Neural cell (in vitro differentiated cells): ENCODE data around the gene RFX8.
"Not testable (repeated sequence)": the region's sequence is repeated elsewhere in the genome, so short reads cannot be mapped to it uniquely, and the experiment has no call there.

Experiments used
- CTCF ChIP-seq: fragments of 450-650 bp; IDR thresholded peaks from 2 replicates; pipeline ENCODE4 v1.5.1; 2014; ENCODE audit warnings: antibody characterized with exemption, mild to moderate bottlenecking, moderate library complexity; ENCODE audit not compliant: poor library complexity, severe bottlenecking
- EP300 ChIP-seq: fragments of 450-650 bp; conservative IDR thresholded peaks from 2 replicates; pipeline ENCODE4 v1.6.1; 2014; ENCODE audit warnings: antibody characterized with exemption, mild to moderate bottlenecking, moderate library complexity; ENCODE audit not compliant: poor library complexity, severe bottlenecking
- EZH2 ChIP-seq: fragments of 200-600, 300-800 bp; shearing (Covaris generic), sonication (generic); IDR thresholded peaks from 2 replicates; pipeline ENCODE4 v1.6.1; 2014; ENCODE audit warnings: antibody characterized with exemption, low read length, borderline replicate concordance, mild to moderate bottlenecking; ENCODE audit not compliant: insufficient read depth, poor library complexity, severe bottlenecking
- POLR2AphosphoS5 ChIP-seq: IDR thresholded peaks from 2 replicates; pipeline ENCODE4 v1.6.1; 2012
- RAD21 ChIP-seq: fragments of 450-650 bp; conservative IDR thresholded peaks from 2 replicates; pipeline ENCODE4 v1.6.1; 2014; ENCODE audit warnings: antibody characterized with exemption, mild to moderate bottlenecking, moderate library complexity
- REST ChIP-seq: IDR thresholded peaks from 2 replicates; pipeline ENCODE4 v1.6.1; 2012; ENCODE audit warnings: borderline replicate concordance
- SMC3 ChIP-seq: fragments of 450-650 bp; conservative IDR thresholded peaks from 2 replicates; pipeline ENCODE4 v1.6.1; 2014; ENCODE audit warnings: antibody characterized with exemption, mild to moderate bottlenecking, moderate library complexity; ENCODE audit not compliant: poor library complexity
- TAF1 ChIP-seq: IDR thresholded peaks from 2 replicates; pipeline ENCODE4 v1.6.1; 2012; ENCODE audit warnings: low read depth

- not testable (repeated sequence) for TF ChIP-seq RAD21, POLR2AphosphoS5, CTCF, EP300, EZH2, TAF1, REST, SMC3
These were observed 36.4 kb downstream of the RFX8 start for GRCh38 chr2:101438555-101438954.
